Stimulated activated CD4-positive, alpha-beta T cell treated with anti-CD3 and anti-CD28 coated beads, Interleukin-4, amount 100 ng/mL, for 48 hours (primary cell): ENCODE data around the gene ROPN1B.

Experiments
- DNase-seq, 2 donors: peaks; one replicate each; pipeline ENCODE4 v3.0.0-alpha.2; 2020; ENCODE audit warnings: low read depth in 2 of 2

Gene ROPN1B

DNA sequence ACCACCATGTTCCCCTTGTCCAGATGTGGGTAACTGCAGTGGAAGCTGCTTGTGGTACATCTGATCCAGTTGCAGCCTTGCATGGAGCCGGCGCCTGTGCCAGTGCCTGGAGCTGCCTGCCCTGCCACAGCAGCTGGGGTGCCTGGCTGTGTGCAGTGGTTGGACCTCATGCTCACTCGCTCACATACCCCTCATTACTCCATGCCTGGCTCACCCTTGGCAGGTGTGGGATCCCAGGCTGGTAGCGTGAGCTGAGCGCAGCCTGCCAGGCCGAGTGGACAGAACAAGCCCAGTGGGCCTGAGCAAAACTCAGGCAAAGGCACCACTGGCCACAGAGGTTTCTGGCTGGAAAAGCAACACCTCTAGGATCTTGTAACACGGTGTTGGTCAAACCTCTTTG is 35.7 kb downstream of the ROPN1B start:
- no peak for DNase-seq

DNA sequence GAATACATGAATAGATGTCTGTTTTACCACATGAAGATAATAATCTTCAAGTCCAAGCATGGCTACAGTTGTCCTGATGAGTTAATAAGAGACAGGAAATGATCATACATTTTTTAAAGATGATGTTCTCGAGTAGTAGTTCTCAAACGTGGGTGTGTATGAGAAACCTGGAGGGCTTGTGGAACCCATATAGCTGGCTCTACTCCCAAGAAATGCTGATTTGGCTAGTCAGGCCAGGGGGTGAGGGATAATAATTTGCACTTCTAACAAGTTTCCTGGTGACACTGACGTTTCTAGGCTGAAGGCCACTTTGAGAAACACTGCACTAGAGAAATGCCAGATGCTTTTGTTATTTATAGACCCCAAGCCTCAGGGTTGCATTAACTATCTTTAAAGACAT is 37.0 kb downstream of the ROPN1B start:
- no peak for DNase-seq

- no peak for DNase-seq
Observed at GRCh38 chr3:126008219-126008618, 39.2 kb downstream of the ROPN1B start.

- no peak for DNase-seq
Observed at GRCh38 chr3:126009181-126009580, 40.2 kb downstream of the ROPN1B start.

GRCh38 chr3:126013751-126014156 is 44.8 kb downstream of the ROPN1B start:
- no peak for DNase-seq

DNA sequence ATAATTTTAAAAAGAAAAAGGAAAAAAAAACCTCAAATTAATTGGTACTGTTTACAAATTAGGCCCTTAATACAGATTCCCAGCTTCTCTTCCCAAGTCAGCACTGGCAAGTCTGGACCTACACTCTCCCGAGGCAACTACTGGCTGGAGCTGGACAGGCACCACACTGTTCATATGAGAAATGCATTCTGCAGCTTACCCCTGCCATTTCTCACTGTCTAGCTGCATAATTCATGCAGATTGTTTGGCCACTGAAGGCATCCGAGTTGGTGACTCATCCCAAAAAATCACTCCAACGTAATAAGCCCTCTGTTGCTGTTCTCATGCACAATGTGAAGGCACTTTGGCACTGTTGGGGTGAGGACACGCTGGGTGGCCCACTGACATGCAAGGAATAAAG is 45.3 kb downstream of the ROPN1B start:
- no peak for DNase-seq

GRCh38 chr3:126015075-126015474 is 46.1 kb downstream of the ROPN1B start:
- DNase-seq: no peak

DNA sequence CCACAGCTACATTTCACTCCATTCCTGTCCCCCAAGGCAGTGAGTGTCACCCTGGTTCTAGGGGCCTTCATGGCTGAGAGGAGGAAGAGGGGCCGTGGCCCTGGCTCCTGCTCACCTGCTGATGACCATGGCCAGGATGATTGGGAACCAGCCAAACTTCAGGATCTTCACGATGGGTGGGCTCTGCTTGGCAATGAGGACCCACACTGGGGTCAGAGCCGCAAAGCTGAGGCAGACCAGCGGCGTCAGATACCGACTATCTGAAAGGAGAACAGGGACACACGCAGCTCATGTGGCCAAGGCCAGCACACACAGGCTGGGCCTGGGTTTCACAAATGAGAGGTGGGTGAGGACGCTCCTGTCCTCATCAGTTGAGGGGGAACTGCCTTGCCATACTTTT is 47.6 kb downstream of the ROPN1B start:
- no peak for DNase-seq

GRCh38 chr3:126017362-126017761 is 48.4 kb downstream of the ROPN1B start:
- DNase-seq: no peak

- DNase-seq: no peak
Observed at GRCh38 chr3:126018545-126018944, 49.6 kb downstream of the ROPN1B start.

- DNase-seq: no peak
Observed at GRCh38 chr3:126018995-126019394, 50.0 kb downstream of the ROPN1B start.

DNA sequence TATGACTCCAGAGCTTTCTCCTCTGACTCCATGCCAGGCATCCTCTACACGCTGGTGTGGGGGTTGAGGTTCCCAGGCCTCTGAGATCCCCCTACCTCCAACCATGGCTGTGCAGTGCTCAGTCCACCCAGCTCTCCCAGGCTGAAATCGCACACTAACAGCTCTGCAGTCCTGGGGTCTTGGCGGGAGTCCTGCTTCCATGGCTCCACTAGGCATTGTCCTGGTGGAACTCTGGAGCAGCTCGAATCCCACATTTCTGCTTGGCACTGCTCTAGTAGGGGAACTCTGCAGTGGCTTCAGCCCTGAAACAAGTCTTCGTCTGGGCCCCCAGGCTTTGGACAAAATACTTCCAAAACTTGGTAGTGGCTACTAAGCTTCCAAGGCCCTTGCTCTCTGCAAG is 50.7 kb downstream of the ROPN1B start:
- DNase-seq: no peak

DNA sequence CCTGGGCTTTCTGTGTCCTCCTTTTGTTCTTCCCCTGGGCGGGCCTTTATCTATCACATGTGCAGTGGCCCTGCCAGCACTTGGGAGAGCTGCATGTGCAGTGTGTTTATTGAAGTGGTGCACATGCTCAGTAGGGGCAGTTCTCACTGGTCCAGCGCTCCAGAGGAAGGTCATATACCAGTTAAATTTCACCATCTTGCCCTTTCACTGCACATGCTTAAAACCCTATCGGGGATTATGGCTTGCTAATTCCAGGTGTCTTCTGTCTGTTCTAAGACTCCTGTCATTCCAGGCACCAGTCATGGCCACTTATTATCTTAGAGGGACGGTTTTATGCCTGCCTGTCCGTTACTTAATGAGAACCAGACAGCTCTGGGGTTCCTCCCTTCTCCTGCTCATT is 52.2 kb downstream of the ROPN1B start:
- DNase-seq: no peak

DNA sequence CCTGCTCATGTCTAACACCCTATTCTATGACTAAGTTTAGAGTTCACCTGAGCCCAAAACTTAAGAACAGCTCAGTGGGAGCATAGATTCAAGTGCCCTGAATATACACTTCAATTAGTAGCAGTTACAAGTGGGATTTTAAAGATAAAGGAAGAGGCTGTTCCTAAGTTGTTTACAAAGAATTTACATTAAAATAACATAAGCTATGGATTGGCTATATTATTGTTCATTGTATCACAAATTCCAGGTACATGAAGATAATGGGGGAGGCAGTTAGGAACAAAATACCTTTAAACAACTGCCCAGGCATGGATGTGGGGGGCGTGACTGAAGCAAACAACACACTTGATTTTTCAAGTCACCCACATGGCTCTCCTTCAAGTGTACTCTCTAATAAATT is 52.7 kb downstream of the ROPN1B start:
- DNase-seq: no peak

DNA sequence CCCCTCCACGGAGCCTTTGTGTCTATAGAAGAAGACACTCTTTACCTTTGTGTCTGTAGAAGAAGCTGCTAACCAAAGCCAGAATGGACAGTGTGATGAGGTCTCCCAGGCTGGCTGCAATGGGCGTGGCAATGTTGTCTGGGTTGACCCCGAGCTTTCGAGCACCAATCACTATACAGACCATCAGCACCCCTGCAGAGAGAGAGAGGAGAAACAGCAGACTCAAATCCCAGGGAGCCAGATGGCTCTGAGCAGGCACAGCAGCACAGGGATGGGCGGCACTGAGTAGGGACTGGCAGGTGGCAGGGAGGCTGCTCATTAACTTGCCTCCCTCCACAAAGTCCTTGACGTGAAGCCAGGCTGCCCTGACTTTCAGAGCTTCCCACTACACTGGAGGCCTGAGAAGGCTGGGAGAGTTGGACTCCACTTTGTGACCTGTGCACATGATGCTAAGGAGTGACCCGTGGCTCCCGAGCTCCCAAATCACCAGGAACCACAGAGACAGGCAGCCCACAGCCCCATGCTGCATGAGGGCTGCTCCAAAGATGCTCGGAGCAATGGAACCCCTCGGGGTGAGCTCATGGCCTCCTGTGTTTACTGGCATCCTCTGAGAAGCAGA is 53.9 kb downstream of the ROPN1B start:
- no peak for DNase-seq

- no peak for DNase-seq
Observed at GRCh38 chr3:126023390-126023789, 54.4 kb downstream of the ROPN1B start.

GRCh38 chr3:126024049-126024854 is 55.3 kb downstream of the ROPN1B start:
- no peak for DNase-seq

DNA sequence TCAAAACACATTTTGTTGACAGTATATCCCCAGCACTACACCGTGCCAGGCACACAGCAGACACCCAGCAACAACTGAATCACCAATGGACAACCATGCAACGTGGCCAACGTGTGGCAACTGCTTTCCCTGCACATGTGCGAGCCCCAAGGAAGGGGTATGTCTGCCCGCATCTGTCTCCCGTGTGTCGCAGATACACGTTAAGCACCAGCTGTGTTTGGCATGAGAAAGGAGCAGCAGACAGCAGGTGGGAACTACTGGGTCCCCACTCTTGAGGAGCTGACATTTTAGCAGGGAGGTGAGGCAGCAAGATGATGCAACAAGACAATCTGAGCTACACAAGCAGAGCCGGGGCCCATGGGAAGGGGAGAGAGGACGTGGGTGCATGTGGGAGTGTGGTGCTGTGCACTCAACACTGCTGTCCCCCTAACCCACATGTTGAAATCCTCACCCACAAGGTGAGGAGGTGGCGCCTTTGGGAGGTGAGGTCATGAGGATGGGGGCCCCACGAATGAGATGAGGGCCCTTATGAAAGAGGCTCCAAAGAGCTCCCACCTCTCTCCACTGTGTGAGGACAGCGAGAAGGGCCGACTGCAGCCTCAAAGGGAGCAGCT is 56.2 kb downstream of the ROPN1B start:
- DNase-seq: no peak

- no peak for DNase-seq
Observed at GRCh38 chr3:126025862-126026261, 56.9 kb downstream of the ROPN1B start.

DNA sequence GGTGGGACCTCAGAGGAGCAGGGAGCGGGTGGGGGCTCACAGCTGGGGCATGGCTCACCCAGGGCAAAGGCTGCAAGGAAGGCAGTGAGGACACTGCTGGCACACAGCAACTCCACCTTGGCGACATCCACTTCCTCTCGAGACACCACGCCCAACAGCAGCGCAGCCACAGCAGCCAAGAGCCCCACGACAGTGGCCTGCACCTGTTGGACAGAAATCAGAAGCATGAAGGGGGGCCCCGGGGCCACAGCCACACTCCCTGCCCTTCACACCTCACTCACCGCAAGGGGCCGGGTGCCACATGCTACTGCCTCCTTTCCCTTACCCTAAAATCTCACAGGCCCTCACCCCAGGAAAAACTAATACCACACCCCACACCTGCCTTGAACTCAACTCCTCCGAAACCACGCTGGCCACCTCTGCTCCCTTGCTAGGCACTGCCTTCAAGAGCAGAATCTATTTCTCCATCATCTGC is 57.3 kb downstream of the ROPN1B start:
- no peak for DNase-seq

DNA sequence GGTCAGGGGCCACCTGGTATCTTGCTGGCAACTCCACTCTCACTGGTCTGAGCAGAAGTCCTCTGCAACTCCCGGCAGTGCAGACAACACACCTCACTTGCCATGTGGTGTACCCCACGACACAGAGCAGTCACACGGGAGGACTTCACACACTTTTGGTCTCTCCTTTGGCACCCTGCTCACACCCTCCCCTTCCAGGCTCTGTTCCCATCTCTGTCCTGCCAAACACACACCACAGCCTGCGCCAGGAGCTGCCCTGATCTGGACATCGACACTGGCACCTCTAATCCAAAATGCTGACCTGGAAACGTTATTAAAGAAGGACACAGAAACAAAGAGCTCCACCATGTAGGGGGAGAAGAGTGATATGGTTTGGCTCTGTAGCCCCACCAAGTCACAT is 57.8 kb downstream of the ROPN1B start:
- DNase-seq: no peak

DNA sequence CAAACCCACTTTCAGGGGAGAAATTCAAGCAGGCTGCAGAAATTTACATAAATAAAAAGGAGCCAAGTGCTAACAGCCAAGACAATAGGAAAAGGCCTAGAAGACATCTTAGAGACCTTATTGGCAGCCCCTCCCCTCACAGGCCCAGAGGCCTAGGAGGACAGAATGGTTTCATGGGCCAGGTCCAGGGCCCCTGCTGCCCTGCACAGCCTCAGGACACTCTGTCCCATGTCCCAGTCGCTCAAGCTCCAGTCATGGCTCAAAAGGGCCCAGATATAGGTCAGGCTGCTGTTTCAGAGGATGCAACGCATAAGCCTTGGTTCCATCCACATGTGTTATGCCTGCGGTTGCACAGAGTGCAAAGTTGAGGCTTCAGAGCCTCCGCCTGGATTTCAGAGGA is 59.1 kb downstream of the ROPN1B start:
- DNase-seq: no peak

DNA sequence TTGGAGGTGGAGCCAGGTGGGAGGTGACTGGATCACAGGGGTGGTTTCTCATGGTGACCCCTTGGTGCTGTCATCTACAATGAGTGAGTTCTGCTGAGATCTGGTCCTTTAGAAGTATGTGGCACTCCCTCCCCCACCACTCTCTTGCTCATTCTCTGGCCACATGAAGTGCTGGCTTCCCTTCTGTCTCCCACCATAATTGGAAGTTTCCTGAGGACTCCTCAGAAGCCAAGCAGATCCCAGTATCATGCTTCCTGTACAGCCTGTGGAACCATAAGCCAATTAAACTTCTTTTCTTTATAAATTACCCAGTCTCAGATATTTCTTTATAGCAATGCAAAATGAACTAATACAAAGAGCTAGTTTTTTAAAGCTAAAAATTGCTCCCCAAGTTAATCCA is 60.3 kb downstream of the ROPN1B start:
- no peak for DNase-seq
